A673 (cell line): ENCODE measurements around the gene SGF29.

Experiments
- CTCF ChIP-seq: fragments of 300-800, 200-600 bp; sonication (generic); conservative IDR thresholded peaks from 2 replicates; pipeline ENCODE4 v1.5.1; 2017; ENCODE audit warnings: low read depth, mild to moderate bottlenecking, antibody characterized with exemption, low read length, moderate library complexity, mixed read lengths
- EZH2 ChIP-seq: fragments of 200-600 bp; sonication (generic); IDR thresholded peaks from 2 replicates; pipeline ENCODE4 v1.6.1; 2017; ENCODE audit warnings: borderline replicate concordance, low read depth, mild to moderate bottlenecking, mixed read lengths, antibody characterized with exemption, low read length; ENCODE audit not compliant: poor library complexity, severe bottlenecking

GRCh38 chr16:28587386-28587785 is 33.7 kb downstream of the SGF29 start:
- TF ChIP-seq CTCF (no peak), EZH2 (no peak)
